ENCODE data around the gene ADGRF3.
"Not testable (repeated sequence)": the region's sequence is repeated elsewhere in the genome, so short reads cannot be mapped to it uniquely, and the experiment has no call there.

Gene ADGRF3

GRCh38 chr2:26273501-26273900 lies 73.1 kb downstream of the ADGRF3 start:
- H3K4me2 ChIP-seq (ENCODE audit: low read depth, low read length) = no peak overlapping the region
- H3K9ac ChIP-seq (ENCODE audit: low read length) = no peak overlapping the region
- H3K4me3 ChIP-seq (ENCODE audit: low read length) = no peak overlapping the region

DNA sequence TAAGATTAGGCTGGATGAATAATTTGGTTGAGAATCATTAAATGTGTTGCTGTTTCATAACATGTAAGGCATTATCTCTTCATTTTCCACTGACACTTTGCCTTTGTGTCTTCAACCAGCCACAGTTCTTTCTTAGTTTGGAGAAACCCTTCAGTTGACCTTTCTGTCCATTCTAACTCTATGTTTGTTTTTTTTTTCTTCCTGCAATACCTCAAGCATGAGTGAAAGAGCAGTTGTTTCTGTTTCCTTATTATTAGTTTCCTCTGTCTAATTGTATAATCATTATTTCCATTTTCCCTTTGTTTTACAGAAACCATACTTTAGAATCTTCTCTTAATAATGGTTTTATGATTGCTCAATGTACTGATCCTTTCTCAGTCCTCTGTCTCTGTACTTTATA lies 76.2 kb downstream of the ADGRF3 start:
- TF ChIP-seq EZH2phosphoT487 (IDR thresholded peaks at IDR 0.05; ENCODE audit: low read length) (no peak), EZH2 (optimal IDR thresholded peaks at IDR 0.05; ENCODE audit: low read depth, low read length) (no peak), CTCF (IDR thresholded peaks at IDR 0.05; ENCODE audit: low read length) (no peak)
- Histone ChIP-seq H2AFZ (ENCODE audit: low read length) (no peak overlapping the region), H3K27me3 (replicated peaks; ENCODE audit: insufficient read depth, low read length) (no peaks in the 10 kb centered on the region), H3K79me2 (ENCODE audit: low read length) (no peaks in the 10 kb centered on the region), H3K9me2 (replicated peaks; ENCODE audit: insufficient read depth, low read length) (no peaks in the 10 kb centered on the region), H3K4me1 (ENCODE audit: low read length) (no peaks in the 10 kb centered on the region), H3K9me3 (replicated peaks; ENCODE audit: insufficient read depth, low read length) (no peaks in the 10 kb centered on the region), H3K9ac (ENCODE audit: low read length) (no peak overlapping the region), H3K27ac (ENCODE audit: low read length) (no peak overlapping the region), H4K20me1 (ENCODE audit: insufficient read depth, low read length) (no peaks in the 10 kb centered on the region), H3F3A (ENCODE audit: insufficient read depth, low read length) (no peaks in the 10 kb centered on the region), H3K36me3 (replicated peaks; ENCODE audit: insufficient read depth, low read length) (no peaks in the 10 kb centered on the region), H3K4me3 (ENCODE audit: low read length) (no peak overlapping the region), H3K4me2 (ENCODE audit: low read depth, low read length) (no peak overlapping the region)
- no peak for DNase-seq

More at GRCh38 chr2:26273501-26273900, 73.1 kb downstream of the ADGRF3 start:
- no peak overlapping the region for H2AFZ ChIP-seq (ENCODE audit: low read length)
- no peaks in the 10 kb centered on the region for H3K79me2 ChIP-seq (ENCODE audit: low read length)
- no peaks in the 10 kb centered on the region for H3K4me1 ChIP-seq (ENCODE audit: low read length)
- H3K27me3 ChIP-seq (replicated peaks; ENCODE audit: insufficient read depth, low read length) = no peaks in the 10 kb centered on the region
- H3K9me2 ChIP-seq (replicated peaks; ENCODE audit: insufficient read depth, low read length) = no peaks in the 10 kb centered on the region
- no peaks in the 10 kb centered on the region for H4K20me1 ChIP-seq (ENCODE audit: insufficient read depth, low read length)
- no peak for DNase-seq
- no peaks in the 10 kb centered on the region for H3K9me3 ChIP-seq (replicated peaks; ENCODE audit: insufficient read depth, low read length)
- H3F3A ChIP-seq (ENCODE audit: insufficient read depth, low read length) = no peaks in the 10 kb centered on the region
- no peak overlapping the region for H3K27ac ChIP-seq (ENCODE audit: low read length)
- no peaks in the 10 kb centered on the region for H3K36me3 ChIP-seq (replicated peaks; ENCODE audit: insufficient read depth, low read length)
- TF ChIP-seq CTCF (IDR thresholded peaks at IDR 0.05; ENCODE audit: low read length) (no peak), EZH2 (optimal IDR thresholded peaks at IDR 0.05; ENCODE audit: low read depth, low read length) (no peak), EZH2phosphoT487 (IDR thresholded peaks at IDR 0.05; ENCODE audit: low read length) (no peak)

DNA sequence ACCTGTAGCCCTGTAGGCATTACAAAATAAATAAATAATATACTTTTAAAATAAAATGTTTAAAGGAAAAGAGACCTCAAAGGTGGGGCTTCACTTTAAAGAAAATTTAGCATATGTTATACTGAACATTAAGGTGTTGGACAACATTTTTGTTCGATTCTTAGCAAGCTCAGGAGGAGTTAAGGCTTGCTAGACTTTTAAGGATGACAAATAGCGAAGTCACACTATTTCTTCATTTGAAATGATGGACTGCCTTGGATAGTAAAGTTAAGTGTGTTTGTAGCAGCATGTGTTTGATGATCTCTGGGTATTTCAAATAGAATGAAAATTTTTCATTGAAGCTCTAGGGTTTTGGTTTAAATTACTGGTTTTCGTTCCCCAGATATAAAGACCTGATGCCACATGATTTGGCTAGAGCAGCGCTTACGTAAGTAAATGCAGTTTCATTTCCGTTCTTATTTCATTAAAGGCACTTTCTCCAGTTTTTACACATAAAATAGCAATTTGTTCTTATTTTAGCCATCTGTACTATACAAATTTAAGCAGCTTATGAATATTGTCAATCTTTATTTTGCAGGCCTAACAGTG lies 76.9 kb downstream of the ADGRF3 start:
- no peak for TF ChIP-seq EZH2phosphoT487 (IDR thresholded peaks at IDR 0.05; ENCODE audit: low read length)
- no peak for TF ChIP-seq EZH2 (optimal IDR thresholded peaks at IDR 0.05; ENCODE audit: low read depth, low read length)
- Histone ChIP-seq H3K9ac (ENCODE audit: low read length) (no peak overlapping the region), H3K9me2 (replicated peaks; ENCODE audit: insufficient read depth, low read length) (no peaks in the 10 kb centered on the region), H3K79me2 (ENCODE audit: low read length) (no peaks in the 10 kb centered on the region), H3K4me1 (ENCODE audit: low read length) (no peaks in the 10 kb centered on the region), H2AFZ (ENCODE audit: low read length) (no peak overlapping the region), H3K27me3 (replicated peaks; ENCODE audit: insufficient read depth, low read length) (no peaks in the 10 kb centered on the region), H3K9me3 (replicated peaks; ENCODE audit: insufficient read depth, low read length) (no peaks in the 10 kb centered on the region), H3K27ac (ENCODE audit: low read length) (no peak overlapping the region), H3F3A (ENCODE audit: insufficient read depth, low read length) (no peaks in the 10 kb centered on the region), H4K20me1 (ENCODE audit: insufficient read depth, low read length) (no peaks in the 10 kb centered on the region), H3K4me3 (ENCODE audit: low read length) (no peak overlapping the region), H3K4me2 (ENCODE audit: low read depth, low read length) (no peak overlapping the region), H3K36me3 (replicated peaks; ENCODE audit: insufficient read depth, low read length) (no peaks in the 10 kb centered on the region)
- no peak for DNase-seq

- not testable (repeated sequence) for H3K4me3 ChIP-seq (ENCODE audit: low read length); DNase-seq; H3K4me1 ChIP-seq (ENCODE audit: low read length); H3K9me3 ChIP-seq (replicated peaks; ENCODE audit: insufficient read depth, low read length); H3K9me2 ChIP-seq (replicated peaks; ENCODE audit: insufficient read depth, low read length); H3K79me2 ChIP-seq (ENCODE audit: low read length); H3F3A ChIP-seq (ENCODE audit: insufficient read depth, low read length); H4K20me1 ChIP-seq (ENCODE audit: insufficient read depth, low read length); H2AFZ ChIP-seq (ENCODE audit: low read length); H3K36me3 ChIP-seq (replicated peaks; ENCODE audit: insufficient read depth, low read length); H3K4me2 ChIP-seq (ENCODE audit: low read depth, low read length); H3K9ac ChIP-seq (ENCODE audit: low read length); H3K27ac ChIP-seq (ENCODE audit: low read length); H3K27me3 ChIP-seq (replicated peaks; ENCODE audit: insufficient read depth, low read length)
These were observed 77.8 kb downstream of the ADGRF3 start for GRCh38 chr2:26268670-26269385.
